Upper lobe of right lung (tissue), 1 donor: ENCODE data around the gene EIF4A3. TPM values are rescaled to one million over a fixed set of nuclear protein-coding genes. Genes with fewer than 3 reads are reported as not detected.
A peak's percentile ranks its signal among the peaks of the same experiment; 100 is the strongest.

Source experiments
- ATAC-seq: fragments of 200-7000 bp; cut with Tn5 transposase; one replicate; pipeline ENCODE4 v1.9.1; 2020; ENCODE audit warnings: mild to moderate bottlenecking, moderate library complexity
- DNase-seq: peaks from one replicate; pipeline ENCODE4 v3.0.0-alpha.2; 2020
- H3K27ac ChIP-seq: fragments of 200-600 bp; one replicate; pipeline ENCODE4 v1.8.0; 2022
- H3K27me3 ChIP-seq: fragments of 200-600 bp; one replicate; pipeline ENCODE4 v1.8.0; 2022; ENCODE audit warnings: mild to moderate bottlenecking
- H3K36me3 ChIP-seq: fragments of 200-600 bp; one replicate; pipeline ENCODE4 v1.8.0; 2022
- H3K4me1 ChIP-seq: fragments of 200-600 bp; one replicate; pipeline ENCODE4 v1.8.0; 2022
- H3K4me3 ChIP-seq: fragments of 200-600 bp; one replicate; pipeline ENCODE4 v1.8.0; 2022; ENCODE audit warnings: mild to moderate bottlenecking
- H3K9me3 ChIP-seq: fragments of 200-600 bp; one replicate; pipeline ENCODE4 v1.8.0; 2022
- CTCF ChIP-seq: fragments of 200-600 bp; IDR thresholded peaks from one replicate; pipeline ENCODE4 v1.8.0; 2022; ENCODE audit warnings: antibody characterized with exemption
- intact Hi-C: fragments of 100-400 bp; cut with DNase I; formaldehyde crosslinking; loops from one replicate; pipeline ENCODE4 v1.11.0; 2022
- total RNA-seq: library from RNA; stranded (reverse); fragmentation: NEBNext Ultra II Directional; extraction: Animal tissue kit (Norgen Biotek cat#: 25700); gene quantifications from one replicate; pipeline ENCODE4 v1.2.1, GENCODE V29; 2021
- donor health status: DM: no; HTN: yes; CAD: no; lungs with severe emphysema.

Gene EIF4A3
- total RNA-seq, 1 donor from 2014 or later: 56.0 TPM

- no peak for ATAC-seq
- Histone ChIP-seq H3K4me3 (no peak overlapping the region), H3K27me3 (no peaks in the 10 kb centered on the region), H3K36me3 (no peaks in the 10 kb centered on the region), H3K4me1 (peaks cover 21% of the 10 kb centered on the region), H3K27ac (no peak overlapping the region), H3K9me3 (no peaks in the 10 kb centered on the region)
- TF ChIP-seq CTCF: no peak
- no peak for DNase-seq
- intact Hi-C loops: no loop called here
Measured at GRCh38 chr17:80191192-80191591, 44.3 kb upstream of the EIF4A3 start.

DNA sequence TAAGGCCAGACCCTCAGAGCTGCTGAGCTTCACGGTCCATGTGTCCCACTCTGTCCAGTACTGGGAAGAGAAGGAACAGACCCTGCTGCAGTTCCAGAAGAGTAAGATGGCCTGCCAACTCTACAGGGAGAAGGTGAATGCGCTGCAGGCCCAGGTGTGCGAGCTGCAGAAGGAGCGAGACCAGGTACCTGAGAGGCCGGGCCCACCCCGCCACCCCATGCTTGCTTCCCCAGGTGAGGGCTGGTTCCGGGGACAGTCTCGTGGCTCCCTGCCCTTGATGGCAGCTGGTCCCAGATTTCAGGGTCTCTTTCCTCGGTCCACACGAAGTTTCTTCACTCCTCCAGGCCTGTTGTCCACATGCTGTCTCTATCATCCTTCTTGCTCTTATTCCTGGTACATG lies 43.8 kb upstream of the EIF4A3 start:
- Histone ChIP-seq H3K9me3 (no peaks in the 10 kb centered on the region), H3K4me1 (peaks cover 21% of the 10 kb centered on the region), H3K36me3 (no peaks in the 10 kb centered on the region), H3K27ac (no peak overlapping the region), H3K4me3 (no peak overlapping the region), H3K27me3 (no peaks in the 10 kb centered on the region)
- intact Hi-C loops: no loop called here
- DNase-seq (no peak), ATAC-seq (no peak)
- no peak for TF ChIP-seq CTCF

- peaks cover 21% of the 10 kb centered on the region for H3K4me1 ChIP-seq
- ATAC-seq (no peak), DNase-seq (no peak)
- no peaks in the 10 kb centered on the region for H3K36me3 ChIP-seq
- no peak for TF ChIP-seq CTCF
- intact Hi-C loops: no loop called here
- H3K27me3 ChIP-seq: no peaks in the 10 kb centered on the region
- no peak overlapping the region for H3K4me3 ChIP-seq
- no peaks in the 10 kb centered on the region for H3K9me3 ChIP-seq
- H3K27ac ChIP-seq: no peak overlapping the region
Measured at GRCh38 chr17:80189611-80190010, 42.7 kb upstream of the EIF4A3 start.

GRCh38 chr17:80187515-80187941 lies 40.6 kb upstream of the EIF4A3 start:
- Histone ChIP-seq H3K4me3 (peak overlapping the region; percentile 30), H3K9me3 (no peaks in the 10 kb centered on the region), H3K36me3 (no peaks in the 10 kb centered on the region), H3K27me3 (no peaks in the 10 kb centered on the region), H3K4me1 (peaks cover 21% of the 10 kb centered on the region), H3K27ac (peak overlapping the region; percentile 55)
- ATAC-seq (peak; percentile 82), DNase-seq (peak; percentile 83)
- no peak for TF ChIP-seq CTCF
- intact Hi-C loops: no loop called here

DNA sequence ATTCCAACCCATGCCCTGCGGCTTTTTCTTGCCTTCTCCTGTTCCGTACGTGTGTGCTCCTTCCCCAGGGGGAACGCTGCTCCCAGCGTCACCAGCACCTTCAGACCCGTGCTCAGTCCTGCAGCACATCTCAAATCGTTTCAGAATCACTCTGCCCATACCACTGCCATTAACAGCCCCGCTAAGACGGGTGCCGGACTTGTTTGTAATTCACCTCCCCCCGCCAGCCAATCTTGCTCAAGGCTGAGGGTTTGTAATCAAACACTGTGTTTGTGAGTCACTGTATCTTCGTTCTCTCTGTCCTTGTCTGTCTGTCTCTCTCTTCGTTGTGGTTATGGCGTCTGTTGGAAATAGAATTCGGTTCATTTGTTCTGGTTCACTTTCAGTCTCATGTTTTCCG lies 40.2 kb upstream of the EIF4A3 start:
- H3K4me1 ChIP-seq: peaks cover 21% of the 10 kb centered on the region
- intact Hi-C loops: no loop called here
- H3K9me3 ChIP-seq: no peaks in the 10 kb centered on the region
- H3K27me3 ChIP-seq: no peaks in the 10 kb centered on the region
- no peak for TF ChIP-seq CTCF
- ATAC-seq (no peak), DNase-seq (no peak)
- H3K36me3 ChIP-seq: no peaks in the 10 kb centered on the region
- peak overlapping the region; percentile 30 for H3K4me3 ChIP-seq
- H3K27ac ChIP-seq: peak overlapping the region; percentile 55

- Histone ChIP-seq H3K36me3 (no peaks in the 10 kb centered on the region), H3K27me3 (no peaks in the 10 kb centered on the region), H3K27ac (no peak overlapping the region), H3K9me3 (no peaks in the 10 kb centered on the region), H3K4me3 (no peak overlapping the region), H3K4me1 (peaks cover 12% of the 10 kb centered on the region)
- intact Hi-C loops: no loop called here
- DNase-seq (no peak), ATAC-seq (no peak)
- TF ChIP-seq CTCF: no peak
Measured at GRCh38 chr17:80185968-80186367, 39.0 kb upstream of the EIF4A3 start.
